ENCODE data around the gene CAMK2A. TPM values are rescaled to one million over a fixed set of nuclear protein-coding genes. Genes with fewer than 3 reads are reported as not detected.

The CAMK2A gene
- total RNA-seq, 1 experiment from 2014 or later = not detected

DNA sequence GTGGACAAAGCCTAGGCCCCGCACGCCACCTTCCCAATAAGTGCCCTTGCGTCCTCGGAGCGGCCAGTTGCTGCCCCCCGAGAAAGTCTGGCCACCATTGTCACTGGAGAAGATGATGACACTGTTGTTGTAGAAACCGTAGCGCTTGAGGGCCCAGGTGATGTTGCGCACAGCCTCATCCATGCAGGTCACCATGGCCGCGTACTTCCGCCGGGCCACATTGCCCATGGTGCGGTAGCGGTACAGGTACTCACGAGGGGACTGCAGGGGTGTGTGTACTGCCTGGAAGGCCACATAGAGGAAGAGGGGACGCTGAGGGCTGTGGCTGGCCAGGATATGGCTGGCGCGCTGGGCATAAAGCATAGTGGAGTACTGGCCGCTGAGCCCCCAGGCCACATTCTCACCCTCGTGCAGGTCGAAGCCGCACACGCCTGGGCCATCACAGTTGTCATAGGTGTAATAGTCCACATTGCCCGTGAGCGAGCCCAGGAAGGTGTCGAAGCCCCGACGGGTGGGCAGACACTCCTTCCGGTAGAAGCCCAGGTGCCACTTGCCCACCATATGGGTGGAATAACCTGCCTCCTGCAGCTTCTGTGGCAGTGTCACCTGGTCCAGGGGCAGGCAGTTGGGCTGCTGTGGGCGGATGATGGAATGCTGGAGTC is 8.5 kb upstream of the CAMK2A start:
- TF ChIP-seq, protein P1, sequence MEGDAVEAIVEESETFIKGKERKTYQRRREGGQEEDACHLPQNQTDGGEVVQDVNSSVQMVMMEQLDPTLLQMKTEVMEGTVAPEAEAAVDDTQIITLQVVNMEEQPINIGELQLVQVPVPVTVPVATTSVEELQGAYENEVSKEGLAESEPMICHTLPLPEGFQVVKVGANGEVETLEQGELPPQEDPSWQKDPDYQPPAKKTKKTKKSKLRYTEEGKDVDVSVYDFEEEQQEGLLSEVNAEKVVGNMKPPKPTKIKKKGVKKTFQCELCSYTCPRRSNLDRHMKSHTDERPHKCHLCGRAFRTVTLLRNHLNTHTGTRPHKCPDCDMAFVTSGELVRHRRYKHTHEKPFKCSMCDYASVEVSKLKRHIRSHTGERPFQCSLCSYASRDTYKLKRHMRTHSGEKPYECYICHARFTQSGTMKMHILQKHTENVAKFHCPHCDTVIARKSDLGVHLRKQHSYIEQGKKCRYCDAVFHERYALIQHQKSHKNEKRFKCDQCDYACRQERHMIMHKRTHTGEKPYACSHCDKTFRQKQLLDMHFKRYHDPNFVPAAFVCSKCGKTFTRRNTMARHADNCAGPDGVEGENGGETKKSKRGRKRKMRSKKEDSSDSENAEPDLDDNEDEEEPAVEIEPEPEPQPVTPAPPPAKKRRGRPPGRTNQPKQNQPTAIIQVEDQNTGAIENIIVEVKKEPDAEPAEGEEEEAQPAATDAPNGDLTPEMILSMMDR (IDR thresholded peaks at IDR 0.05; ENCODE audit: insufficient read depth in 1 of 2, low read depth in 1 of 2, low read length in 1 of 2, severe bottlenecking in 1 of 2, unreplicated experiment in 1 of 2) = no peak
- H3K4me1 Mint-ChIP-seq (ENCODE audit: low read depth, unreplicated experiment) = no peaks in the 10 kb centered on the region
- H3K36me3 Mint-ChIP-seq (ENCODE audit: insufficient read depth, unreplicated experiment) = no peaks in the 10 kb centered on the region
- ChIA-PET CTCF (no interaction called here), POLR2A (no interaction called here)
- no peaks in the 10 kb centered on the region for H3K9me3 ChIP-seq
- no peak overlapping the region for H3K4me3 ChIP-seq (ENCODE audit: low read depth, low read length)
- intact Hi-C loops (cut with micrococcal nuclease; ENCODE audit: unreplicated experiment) = no loop called here
- H3K27ac Mint-ChIP-seq (ENCODE audit: unreplicated experiment) = no peak overlapping the region
- no TSS peak for BruUV-seq (replicated peaks)
- no peak for DNase-seq
- H3K9me3 Mint-ChIP-seq (ENCODE audit: unreplicated experiment) = no peaks in the 10 kb centered on the region
- H3K36me3 ChIP-seq (ENCODE audit: control insufficient read depth, insufficient read depth, low read length) = no peaks in the 10 kb centered on the region
- H3K27me3 Mint-ChIP-seq (ENCODE audit: insufficient read depth, unreplicated experiment) = peaks cover 1% of the 10 kb centered on the region
- no peak overlapping the region for H3K4me3 Mint-ChIP-seq (ENCODE audit: unreplicated experiment)
- H3K4me1 ChIP-seq = peaks cover 1% of the 10 kb centered on the region
- H3K27me3 ChIP-seq (replicated peaks; ENCODE audit: control insufficient read depth, insufficient read depth, low read length) = no peaks in the 10 kb centered on the region

DNA sequence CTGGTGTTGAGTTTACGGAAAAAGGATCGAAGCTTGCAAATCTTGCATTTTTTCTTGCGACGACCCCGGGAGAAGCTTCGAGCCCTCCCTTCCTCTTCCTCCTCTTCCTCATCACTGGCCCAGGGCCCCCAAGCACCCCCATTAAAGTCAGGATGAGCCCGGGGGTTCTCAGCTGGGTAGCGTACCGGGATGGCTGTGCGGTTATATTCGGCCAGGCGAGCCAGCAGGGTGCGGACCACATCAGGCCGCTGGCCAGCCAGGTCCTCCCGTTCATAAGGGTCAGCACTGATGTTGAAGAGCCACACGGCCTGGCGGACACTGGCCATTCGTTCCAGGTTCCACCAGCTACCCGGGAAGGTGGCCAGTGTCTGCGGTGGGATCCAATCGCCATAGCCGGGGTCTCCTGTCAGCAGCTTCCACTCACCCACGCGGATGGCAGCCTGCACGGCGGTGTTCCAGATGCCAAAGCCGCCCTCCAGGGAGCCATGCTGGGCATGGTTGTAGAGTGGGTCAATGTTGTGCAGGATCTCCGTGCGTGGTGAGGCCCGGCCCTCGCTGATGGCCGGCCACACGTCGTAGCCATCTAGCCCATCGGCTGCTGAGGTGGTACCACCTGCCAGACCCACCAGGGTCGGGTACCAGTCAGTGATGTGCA is 7.8 kb upstream of the CAMK2A start:
- ChIA-PET CTCF (interaction anchor here (1.1 kb wide), 1 partner anchor 445 kb away, joined by 3 read pairs; no protein-coding TSS in a partner anchor), POLR2A (no interaction called here)
- H3K4me1 ChIP-seq = no peaks in the 10 kb centered on the region; the same call in none of the 2 replicates

DNA sequence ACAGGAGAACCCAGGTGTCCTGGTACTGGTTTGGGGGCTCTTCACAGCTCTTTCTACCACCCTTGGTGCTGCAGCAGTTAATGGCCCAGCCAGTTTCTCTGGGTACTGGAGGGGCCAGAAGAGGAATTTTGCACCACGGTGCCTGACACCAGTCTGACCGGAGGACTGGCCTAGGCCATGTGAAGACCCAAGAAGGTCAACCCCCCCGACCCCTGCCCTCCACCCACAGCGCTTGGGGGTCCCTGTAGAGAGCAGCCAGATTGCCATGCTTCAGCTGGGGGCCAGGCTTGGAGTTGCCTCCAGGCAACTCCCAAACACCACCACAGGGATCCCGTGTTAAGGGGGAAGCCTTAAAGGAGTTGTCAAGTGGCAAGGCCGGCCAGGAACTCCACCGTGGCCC is 6.9 kb upstream of the CAMK2A start:
- intact Hi-C loops (cut with micrococcal nuclease; ENCODE audit: unreplicated experiment) = no loop called here
- BruUV-seq (replicated peaks) = no TSS peak
- H3K4me3 Mint-ChIP-seq (ENCODE audit: unreplicated experiment) = no peak overlapping the region
- H3K4me1 ChIP-seq = no peaks in the 10 kb centered on the region
- no peaks in the 10 kb centered on the region for H3K9me3 Mint-ChIP-seq (ENCODE audit: unreplicated experiment)
- no peaks in the 10 kb centered on the region for H3K9me3 ChIP-seq
- no peaks in the 10 kb centered on the region for H3K36me3 Mint-ChIP-seq (ENCODE audit: insufficient read depth, unreplicated experiment)
- H3K36me3 ChIP-seq (ENCODE audit: control insufficient read depth, insufficient read depth, low read length) = no peaks in the 10 kb centered on the region
- H3K4me3 ChIP-seq (ENCODE audit: low read depth, low read length) = no peak overlapping the region
- CTCF ChIA-PET = interaction anchor here (1.1 kb wide), 1 partner anchor 444 kb away, joined by 3 read pairs; no protein-coding TSS in a partner anchor
- POLR2A ChIA-PET = no interaction called here
- DNase-seq = no peak
- peaks cover 3% of the 10 kb centered on the region for H3K27me3 Mint-ChIP-seq (ENCODE audit: insufficient read depth, unreplicated experiment)
- TF ChIP-seq, protein P1 (IDR thresholded peaks at IDR 0.05; ENCODE audit: insufficient read depth in 1 of 2, low read depth in 1 of 2, low read length in 1 of 2, severe bottlenecking in 1 of 2, unreplicated experiment in 1 of 2) = no peak
- no peaks in the 10 kb centered on the region for H3K4me1 Mint-ChIP-seq (ENCODE audit: low read depth, unreplicated experiment)
- H3K27ac Mint-ChIP-seq (ENCODE audit: unreplicated experiment) = no peak overlapping the region
- H3K27me3 ChIP-seq (replicated peaks; ENCODE audit: control insufficient read depth, insufficient read depth, low read length) = no peaks in the 10 kb centered on the region

More for the DNA sequence above, 7.8 kb upstream of the CAMK2A start:
- no TSS peak for BruUV-seq (replicated peaks)
- Mint-ChIP-seq H3K36me3 (ENCODE audit: insufficient read depth, unreplicated experiment) (no peaks in the 10 kb centered on the region), H3K27ac (ENCODE audit: unreplicated experiment) (no peak overlapping the region), H3K9me3 (ENCODE audit: unreplicated experiment) (no peaks in the 10 kb centered on the region), H3K27me3 (ENCODE audit: insufficient read depth, unreplicated experiment) (peaks cover 3% of the 10 kb centered on the region), H3K4me1 (ENCODE audit: low read depth, unreplicated experiment) (no peaks in the 10 kb centered on the region), H3K4me3 (ENCODE audit: unreplicated experiment) (no peak overlapping the region)
- Histone ChIP-seq H3K36me3 (ENCODE audit: control insufficient read depth, insufficient read depth, low read length) (no peaks in the 10 kb centered on the region), H3K9me3 (no peaks in the 10 kb centered on the region), H3K4me3 (ENCODE audit: low read depth, low read length) (no peak overlapping the region), H3K27me3 (replicated peaks; ENCODE audit: control insufficient read depth, insufficient read depth, low read length) (no peaks in the 10 kb centered on the region)
- TF ChIP-seq, protein P1 (IDR thresholded peaks at IDR 0.05; ENCODE audit: insufficient read depth in 1 of 2, low read depth in 1 of 2, low read length in 1 of 2, severe bottlenecking in 1 of 2, unreplicated experiment in 1 of 2) = no peak
- no peak for DNase-seq
- intact Hi-C loops (cut with micrococcal nuclease; ENCODE audit: unreplicated experiment) = no loop called here
